ENCODE data around the gene ABI3. TPM values are rescaled to one million over a fixed set of nuclear protein-coding genes. Genes with fewer than 3 reads are reported as not detected.

The ABI3 gene
- total RNA-seq, 2 donors from 2014 or later, result 8.9 to 10.8 TPM

DNA sequence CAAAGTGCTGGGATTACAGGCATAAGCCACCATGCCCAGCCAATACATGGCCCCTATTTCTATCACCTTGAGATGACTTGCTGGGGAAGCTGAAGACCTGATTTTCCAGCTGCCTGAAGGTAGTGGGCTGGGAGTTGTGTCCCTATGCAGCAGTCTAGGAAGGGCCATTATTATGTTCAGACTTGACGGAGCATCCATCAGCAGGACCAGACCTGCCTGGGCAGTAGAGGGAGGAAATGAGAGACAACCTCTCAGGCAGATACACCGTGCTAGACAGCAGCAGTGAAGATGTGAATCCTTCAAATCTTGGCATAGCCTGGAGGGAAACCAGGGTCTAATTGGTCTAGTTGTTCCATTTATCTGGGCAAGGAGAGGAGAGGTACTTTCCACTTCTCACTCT, 55.7 kb downstream of the ABI3 start:
- DNase-seq (ENCODE audit: low spot score), result no peak
- no peak for ATAC-seq (ENCODE audit: insufficient number of reproducible peaks, low FRiP score, low read depth)

GRCh38 chr17:49267912-49268311, 57.4 kb downstream of the ABI3 start:
- Histone ChIP-seq H3K36me3 (no peaks in the 10 kb centered on the region), H3K9me3 (no peaks in the 10 kb centered on the region), H3K4me1 (ENCODE audit: control insufficient read depth in 1 of 2, low read depth in 2 of 2) (no peaks in the 10 kb centered on the region), H3K27me3 (replicated peaks; ENCODE audit: insufficient read depth) (no peaks in the 10 kb centered on the region), H3K4me3 (no peak overlapping the region), H3K27ac (no peak overlapping the region)
- DNase-seq (ENCODE audit: low spot score), result no peak
- ATAC-seq (ENCODE audit: insufficient number of reproducible peaks, low FRiP score, low read depth), result no peak
- TF ChIP-seq, protein P1, sequence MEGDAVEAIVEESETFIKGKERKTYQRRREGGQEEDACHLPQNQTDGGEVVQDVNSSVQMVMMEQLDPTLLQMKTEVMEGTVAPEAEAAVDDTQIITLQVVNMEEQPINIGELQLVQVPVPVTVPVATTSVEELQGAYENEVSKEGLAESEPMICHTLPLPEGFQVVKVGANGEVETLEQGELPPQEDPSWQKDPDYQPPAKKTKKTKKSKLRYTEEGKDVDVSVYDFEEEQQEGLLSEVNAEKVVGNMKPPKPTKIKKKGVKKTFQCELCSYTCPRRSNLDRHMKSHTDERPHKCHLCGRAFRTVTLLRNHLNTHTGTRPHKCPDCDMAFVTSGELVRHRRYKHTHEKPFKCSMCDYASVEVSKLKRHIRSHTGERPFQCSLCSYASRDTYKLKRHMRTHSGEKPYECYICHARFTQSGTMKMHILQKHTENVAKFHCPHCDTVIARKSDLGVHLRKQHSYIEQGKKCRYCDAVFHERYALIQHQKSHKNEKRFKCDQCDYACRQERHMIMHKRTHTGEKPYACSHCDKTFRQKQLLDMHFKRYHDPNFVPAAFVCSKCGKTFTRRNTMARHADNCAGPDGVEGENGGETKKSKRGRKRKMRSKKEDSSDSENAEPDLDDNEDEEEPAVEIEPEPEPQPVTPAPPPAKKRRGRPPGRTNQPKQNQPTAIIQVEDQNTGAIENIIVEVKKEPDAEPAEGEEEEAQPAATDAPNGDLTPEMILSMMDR (IDR thresholded peaks at IDR 0.05), result no peak

More for the DNA sequence above, 55.7 kb downstream of the ABI3 start:
- Histone ChIP-seq H3K27me3 (replicated peaks; ENCODE audit: insufficient read depth) (no peaks in the 10 kb centered on the region), H3K4me3 (no peak overlapping the region), H3K9me3 (no peaks in the 10 kb centered on the region), H3K36me3 (no peaks in the 10 kb centered on the region), H3K27ac (no peak overlapping the region), H3K4me1 (ENCODE audit: control insufficient read depth in 1 of 2, low read depth in 2 of 2) (no peaks in the 10 kb centered on the region)
- TF ChIP-seq, protein P1 (IDR thresholded peaks at IDR 0.05), result no peak

- ATAC-seq (ENCODE audit: insufficient number of reproducible peaks, low FRiP score, low read depth), result no peak
- Histone ChIP-seq H3K27me3 (replicated peaks; ENCODE audit: insufficient read depth) (no peaks in the 10 kb centered on the region), H3K27ac (no peak overlapping the region), H3K4me1 (ENCODE audit: control insufficient read depth in 1 of 2, low read depth in 2 of 2) (no peaks in the 10 kb centered on the region), H3K9me3 (no peaks in the 10 kb centered on the region), H3K4me3 (no peak overlapping the region), H3K36me3 (no peaks in the 10 kb centered on the region)
- TF ChIP-seq, protein P1 (IDR thresholded peaks at IDR 0.05), result no peak
- DNase-seq (ENCODE audit: low spot score), result no peak
Measured at GRCh38 chr17:49269356-49269755, 58.8 kb downstream of the ABI3 start.

Other genes starting within 250 kb of the ABI3 start
- gene GIP, start 242.1 kb upstream of the ABI3 start, total RNA-seq, result not detected
- gene IGF2BP1, start 213.3 kb upstream of the ABI3 start, total RNA-seq, result under 1 TPM in 1 of 2 donors, not detected in 1; 0.07 TPM
- not detected for gene B4GALNT2, start 77.9 kb upstream of the ABI3 start, total RNA-seq
- gene GNGT2, start 133 bp upstream of the ABI3 start, total RNA-seq, result 1 to 10 TPM in 1 of 2 donors, not detected in 1; 3.1 TPM
- gene PHOSPHO1, start 20.1 kb downstream of the ABI3 start, total RNA-seq, result under 1 TPM in 1 of 2 donors, not detected in 1; 0.95 TPM
- gene ZNF652, start 151.5 kb downstream of the ABI3 start, total RNA-seq, result 10 to 100 TPM; 36.1 to 40.0 TPM
- gene PHB1, start 204.2 kb downstream of the ABI3 start, total RNA-seq, result 10 to 100 TPM; 34.4 to 55.6 TPM